GM06990 (cell line): ENCODE data around the gene MAF.

ENCODE experiments used
- DNase-seq: peaks from one replicate; pipeline ENCODE4 v3.0.0-alpha.2; 2011; ENCODE audit not compliant: insufficient read length; ENCODE audit errors: extremely low read depth
- H3K27me3 ChIP-seq: replicated peaks from 2 replicates; pipeline ENCODE4 v1.6.0; 2011; ENCODE audit warnings: low read length; ENCODE audit not compliant: control insufficient read depth, insufficient read depth
- H3K36me3 ChIP-seq: 2 replicates; pipeline ENCODE4 v1.5.1; 2011; ENCODE audit warnings: low read length; ENCODE audit not compliant: control insufficient read depth, insufficient read depth
- H3K4me3 ChIP-seq: replicated peaks from 2 replicates; pipeline ENCODE4 v1.5.1; 2011; ENCODE audit warnings: low read depth, mild to moderate bottlenecking, control low read depth, low read length
- CTCF ChIP-seq: IDR thresholded peaks from 2 replicates; pipeline ENCODE4 v1.5.1; 2011; ENCODE audit warnings: low read length, control low read depth, mild to moderate bottlenecking, inconsistent platforms; ENCODE audit not compliant: insufficient read depth, poor library complexity, severe bottlenecking

Gene MAF

DNA sequence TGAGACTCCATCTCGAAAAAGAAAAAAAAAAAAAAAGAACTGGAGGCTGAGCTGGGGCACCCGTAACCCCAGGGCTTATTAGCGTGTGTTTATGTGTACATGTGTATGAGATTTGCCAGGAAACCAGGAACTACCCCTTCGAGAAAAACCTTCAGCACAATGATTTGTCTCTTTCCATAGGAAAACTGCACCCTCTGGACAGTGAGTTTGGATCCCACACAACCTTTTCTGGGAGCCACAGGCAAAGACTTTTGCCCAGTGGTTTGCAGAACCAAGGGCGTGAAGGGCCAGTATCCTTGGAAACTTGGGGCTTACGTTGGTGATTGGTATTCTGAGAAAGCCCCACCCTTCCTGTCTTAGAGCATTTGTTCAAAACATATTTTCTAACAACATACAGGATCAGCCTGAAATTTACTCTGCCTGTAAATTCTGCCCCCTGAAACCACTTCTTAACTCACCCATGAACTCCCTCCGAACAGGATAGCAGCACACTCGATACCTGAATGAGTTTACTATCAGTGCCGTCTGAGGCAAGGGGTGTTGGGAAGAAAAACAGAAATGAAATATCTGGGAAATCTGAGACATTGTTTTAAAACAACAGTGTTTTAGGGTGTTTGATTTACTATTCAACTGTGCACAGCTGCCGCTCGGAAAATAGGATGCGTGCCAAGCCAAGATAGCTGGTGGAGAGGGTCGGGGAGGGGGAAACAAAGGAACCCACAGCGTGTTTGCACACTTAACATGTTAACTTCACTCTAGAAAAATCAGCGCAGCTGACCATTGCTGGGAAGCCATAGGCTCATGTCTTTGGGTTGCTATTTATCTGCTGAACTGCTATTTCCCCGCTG, 40.2 kb upstream of the MAF start:
- Histone ChIP-seq H3K27me3 (peaks cover 2% of the 10 kb centered on the region), H3K36me3 (no peaks in the 10 kb centered on the region), H3K4me3 (no peak overlapping the region)
- TF ChIP-seq CTCF = no peak
- DNase-seq = no peak

- TF ChIP-seq CTCF = no peak
- no peak for DNase-seq
- H3K4me3 ChIP-seq = no peak overlapping the region
- H3K27me3 ChIP-seq = peaks cover 2% of the 10 kb centered on the region
- H3K36me3 ChIP-seq = no peaks in the 10 kb centered on the region
Observed at GRCh38 chr16:79639576-79640311, 39.2 kb upstream of the MAF start.

- Histone ChIP-seq H3K4me3 (no peak overlapping the region), H3K36me3 (no peaks in the 10 kb centered on the region), H3K27me3 (peaks cover 2% of the 10 kb centered on the region)
- no peak for TF ChIP-seq CTCF
- DNase-seq = no peak
Observed at GRCh38 chr16:79638386-79638785, 37.8 kb upstream of the MAF start.

DNA sequence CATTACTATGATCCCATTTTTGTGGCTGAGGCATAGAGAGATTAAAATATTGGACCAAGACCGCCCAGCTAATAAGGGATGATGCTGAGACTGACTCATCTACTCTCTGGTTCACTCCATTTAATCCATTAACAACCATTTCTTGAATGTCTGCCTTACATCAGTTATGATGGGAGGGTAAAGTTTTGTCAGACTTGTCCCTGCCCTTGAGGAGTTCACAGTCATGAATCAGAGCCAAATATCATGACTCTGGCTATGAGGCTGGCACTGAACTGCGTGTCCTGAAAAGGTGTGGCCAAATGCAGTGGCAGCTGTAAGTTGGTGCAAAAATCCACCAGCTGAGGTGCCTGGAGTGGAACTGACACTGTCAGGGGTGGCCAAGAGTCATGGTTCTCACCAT, 35.0 kb upstream of the MAF start:
- no peaks in the 10 kb centered on the region for H3K36me3 ChIP-seq
- no peak for DNase-seq
- H3K27me3 ChIP-seq = no peaks in the 10 kb centered on the region
- TF ChIP-seq CTCF = no peak
- H3K4me3 ChIP-seq = no peak overlapping the region

DNA sequence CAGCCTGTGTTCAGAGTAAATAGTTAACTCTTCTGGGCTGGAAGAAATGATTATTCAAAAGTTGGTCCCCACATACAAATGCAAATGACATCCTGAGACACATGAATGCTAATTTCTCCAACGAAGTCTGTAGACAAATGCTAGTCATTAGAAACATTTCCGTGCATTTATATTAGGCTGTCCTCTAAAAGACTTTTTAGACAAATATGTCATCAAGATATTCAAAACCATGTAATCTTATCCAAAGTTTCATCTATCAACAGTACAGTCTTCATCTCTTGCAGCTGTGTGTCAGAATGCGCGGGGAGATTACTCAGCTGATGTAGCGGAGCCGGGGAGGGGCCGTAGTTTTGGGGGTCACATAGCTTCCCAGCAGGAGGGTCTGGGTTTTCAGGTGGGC, 33.8 kb upstream of the MAF start:
- no peak for DNase-seq
- no peak for TF ChIP-seq CTCF
- Histone ChIP-seq H3K27me3 (no peaks in the 10 kb centered on the region), H3K36me3 (no peaks in the 10 kb centered on the region), H3K4me3 (no peak overlapping the region)
